Right renal pelvis (tissue), 4 donors: Measurements from ENCODE around the gene MSMP. TPM values are rescaled to one million over a fixed set of nuclear protein-coding genes. Genes with fewer than 3 reads are reported as not detected.

Source experiments
- DNase-seq, 4 donors: peaks; one replicate each; pipeline ENCODE4 v3.0.0-alpha.2; 2013; ENCODE audit warnings: low read depth in 4 of 4, low spot score in 3 of 4, missing footprints in 1 of 4
- polyA plus RNA-seq, 4 donors: library from polyadenylated mRNA; unstranded; fragments of 120-200 nt; gene quantifications; one replicate each; pipeline ENCODE4 v1.2.1, GENCODE V29; 2013; ENCODE audit not compliant: insufficient read length in 4 of 4

Gene MSMP
- polyA plus RNA-seq, 4 donors: 2.2 TPM; not detected in 3

GRCh38 chr9:35703906-35704672 lies 50.0 kb downstream of the MSMP start:
- DNase-seq: no peak

Other genes with a start within 250 kb of the MSMP start
- gene TESK1, start 149.0 kb downstream of the MSMP start, polyA plus RNA-seq: 10 to 100 TPM; 34.4 to 44.0 (median 38.9) TPM
- gene CD72, start 135.9 kb downstream of the MSMP start, polyA plus RNA-seq: 1 to 10 TPM; 2.5 to 3.3 (median 2.7) TPM
- under 1 TPM; 0.28 to 0.43 (median 0.35) TPM for gene SIT1, start 103.3 kb downstream of the MSMP start, polyA plus RNA-seq
- not detected for gene RMRP, start 96.3 kb downstream of the MSMP start, polyA plus RNA-seq
- gene CCDC107, start 96.0 kb downstream of the MSMP start, polyA plus RNA-seq: 10 to 100 TPM; 13.9 to 21.9 (median 17.4) TPM
- gene ARHGEF39, start 89.1 kb downstream of the MSMP start, polyA plus RNA-seq: 1 to 10 TPM; 8.8 to 9.9 (median 9.2) TPM
- gene CA9, start 80.3 kb downstream of the MSMP start, polyA plus RNA-seq: under 1 TPM in 3 of 4 donors, not detected in 1; 0.20 to 0.61 (median 0.60) TPM
- gene TPM2, start 64.4 kb downstream of the MSMP start, polyA plus RNA-seq: 100 to 1,000 TPM; 128 to 170 (median 161) TPM
- 100 to 1,000 TPM; 125 to 176 (median 153) TPM for gene TLN1, start 22.1 kb downstream of the MSMP start, polyA plus RNA-seq
- gene CREB3, start 21.6 kb downstream of the MSMP start, polyA plus RNA-seq: 10 to 100 TPM; 38.2 to 47.9 (median 40.8) TPM
- gene GBA2, start 5.0 kb downstream of the MSMP start, polyA plus RNA-seq: 100 to 1,000 TPM in 2 of 4 donors, 10 to 100 TPM in 2; 97.9 to 118 (median 103) TPM
- gene RGP1, start 5.0 kb downstream of the MSMP start, polyA plus RNA-seq: 10 to 100 TPM; 28.2 to 30.4 (median 28.7) TPM
- 10 to 100 TPM; 24.4 to 28.1 (median 26.0) TPM for gene NPR2, start 37.3 kb upstream of the MSMP start, polyA plus RNA-seq
- gene SPAG8, start 58.0 kb upstream of the MSMP start, polyA plus RNA-seq: 1 to 10 TPM; 4.7 to 6.7 (median 5.4) TPM
- 10 to 100 TPM; 53.7 to 66.4 (median 60.5) TPM for gene HINT2, start 60.8 kb upstream of the MSMP start, polyA plus RNA-seq
- under 1 TPM in 3 of 4 donors, not detected in 1; 0.10 to 0.16 (median 0.13) TPM for gene FAM221B, start 74.5 kb upstream of the MSMP start, polyA plus RNA-seq
- gene TMEM8B, start 75.0 kb upstream of the MSMP start, polyA plus RNA-seq: 10 to 100 TPM; 26.0 to 31.8 (median 30.0) TPM
- gene OR13J1, start 116.1 kb upstream of the MSMP start, polyA plus RNA-seq: under 1 TPM in 1 of 4 donors, not detected in 3; 0.04 TPM
- under 1 TPM in 3 of 4 donors, not detected in 1; 0.35 to 0.60 (median 0.43) TPM for gene HRCT1, start 151.9 kb upstream of the MSMP start, polyA plus RNA-seq
- gene SPAAR, start 155.2 kb upstream of the MSMP start, polyA plus RNA-seq: 1 to 10 TPM; 1.3 to 1.6 (median 1.6) TPM
- not detected for gene OR2S2, start 203.9 kb upstream of the MSMP start, polyA plus RNA-seq